GM21526 (cell line): ENCODE data around the gene PLCL1.
"Not testable (repeated sequence)": the region's sequence is repeated elsewhere in the genome, so short reads cannot be mapped to it uniquely, and the experiment has no call there.

Experiments
- ATAC-seq: cut with Tn5 transposase; IDR thresholded peaks from one replicate; pipeline ENCODE4 v1.9.1; 2021; ENCODE audit warnings: moderate library complexity; ENCODE audit not compliant: unreplicated experiment, low FRiP score

The PLCL1 gene

DNA sequence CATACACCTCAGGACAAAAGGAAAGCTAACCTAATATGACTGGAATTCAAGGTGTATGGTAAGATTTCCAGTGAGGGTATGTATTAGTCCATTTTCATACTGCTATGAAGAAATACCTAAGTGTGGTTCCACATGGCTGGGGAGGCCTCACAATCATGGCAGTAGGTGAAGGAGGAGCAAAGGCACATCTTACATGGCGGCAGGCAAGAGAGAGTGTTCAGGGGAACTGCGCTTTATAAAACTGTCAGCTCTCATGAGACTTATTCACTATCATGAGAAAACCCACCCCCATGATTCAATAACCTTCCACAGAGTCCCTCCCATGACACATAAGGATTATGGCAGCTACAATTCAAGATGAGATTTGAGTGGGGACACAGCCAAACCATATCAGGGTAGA lies 186.0 kb downstream of the PLCL1 start:
- ATAC-seq = no peak

DNA sequence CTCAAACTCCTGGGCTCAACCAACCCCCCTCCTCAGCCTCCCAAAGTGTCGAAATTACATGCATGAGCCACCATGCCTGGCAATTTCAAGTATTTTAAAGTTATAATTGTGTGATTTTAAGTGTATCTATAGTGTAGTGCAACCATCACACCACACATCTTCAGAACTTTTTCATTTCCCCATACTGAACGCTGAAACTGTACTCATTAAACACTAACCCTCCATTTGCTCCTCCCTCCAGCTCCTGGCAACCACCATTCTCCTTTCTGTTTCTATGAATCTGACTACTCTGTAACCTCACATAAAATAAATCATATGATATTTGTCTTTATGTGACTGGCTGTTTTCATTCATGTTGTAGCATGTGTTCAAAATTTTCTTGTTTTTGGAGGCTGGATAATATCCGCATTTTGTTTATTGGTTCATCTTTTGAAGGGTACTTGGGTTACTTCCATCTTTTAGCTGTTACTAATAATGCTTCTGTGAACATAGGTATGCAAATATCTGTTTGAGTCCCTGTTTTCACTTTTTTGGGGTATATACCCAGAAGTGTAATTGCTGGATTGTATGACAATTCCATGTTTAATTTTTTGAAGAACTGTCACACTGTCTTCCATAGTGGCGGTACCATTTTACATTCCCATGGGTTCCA lies 188.2 kb downstream of the PLCL1 start:
- ATAC-seq = peak; percentile 85

DNA sequence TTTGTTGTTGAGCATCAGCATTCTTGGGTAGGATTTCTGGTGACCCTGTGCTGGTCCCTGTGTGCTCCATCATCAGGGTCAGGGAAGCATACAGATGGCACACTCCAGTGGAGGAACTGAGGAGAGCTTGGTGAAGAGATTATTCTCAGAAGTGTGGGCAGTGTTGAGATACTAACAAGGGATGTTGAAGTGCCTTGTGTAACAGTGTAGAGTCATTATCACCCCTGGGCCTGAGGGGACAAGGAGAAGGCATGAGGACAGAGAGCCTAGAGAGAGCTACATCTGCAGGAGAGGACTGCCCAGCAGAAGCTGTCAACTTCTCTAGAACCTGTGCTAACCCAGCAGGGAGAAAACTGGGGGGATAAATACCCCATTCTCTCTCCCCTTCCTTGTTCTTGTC lies 189.0 kb downstream of the PLCL1 start:
- no peak for ATAC-seq

DNA sequence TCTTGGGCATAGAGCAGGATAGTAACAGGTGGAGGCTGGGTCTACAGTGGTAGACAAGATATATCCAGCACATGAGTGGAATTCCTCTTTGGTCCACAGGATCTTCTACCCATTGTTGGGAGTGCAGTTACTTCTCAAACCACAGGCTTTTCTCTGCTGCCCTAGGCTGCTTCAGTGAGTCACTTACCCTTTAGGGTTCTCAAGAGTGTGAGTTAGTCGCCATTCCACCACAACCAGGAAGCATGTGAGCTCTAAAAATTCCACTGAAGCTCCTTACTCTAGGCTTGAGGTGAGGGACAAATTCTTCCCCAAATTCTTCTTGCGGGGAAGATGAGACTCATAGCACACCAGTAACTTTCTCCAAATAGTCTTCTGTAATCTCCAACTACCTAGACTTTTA lies 189.4 kb downstream of the PLCL1 start:
- ATAC-seq = no peak

DNA sequence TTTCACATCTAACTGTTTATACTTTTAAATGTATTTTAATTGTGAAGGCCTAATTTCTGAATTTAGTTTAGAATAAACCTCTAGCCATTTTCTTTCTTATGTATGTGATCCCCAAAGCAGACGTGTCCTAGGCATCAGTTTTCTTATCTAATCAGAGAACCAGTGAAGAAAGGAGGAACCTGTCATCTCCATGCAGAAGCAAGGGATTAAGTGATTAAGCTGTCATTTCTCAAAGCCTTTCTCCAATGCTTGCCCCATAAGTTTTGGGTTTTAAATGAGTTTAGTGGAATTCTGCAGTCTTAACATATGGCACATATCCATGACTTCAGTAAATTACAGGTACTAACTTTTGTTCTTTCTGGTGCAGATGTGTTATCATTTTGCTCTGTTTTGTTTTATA lies 190.4 kb downstream of the PLCL1 start:
- no peak for ATAC-seq

DNA sequence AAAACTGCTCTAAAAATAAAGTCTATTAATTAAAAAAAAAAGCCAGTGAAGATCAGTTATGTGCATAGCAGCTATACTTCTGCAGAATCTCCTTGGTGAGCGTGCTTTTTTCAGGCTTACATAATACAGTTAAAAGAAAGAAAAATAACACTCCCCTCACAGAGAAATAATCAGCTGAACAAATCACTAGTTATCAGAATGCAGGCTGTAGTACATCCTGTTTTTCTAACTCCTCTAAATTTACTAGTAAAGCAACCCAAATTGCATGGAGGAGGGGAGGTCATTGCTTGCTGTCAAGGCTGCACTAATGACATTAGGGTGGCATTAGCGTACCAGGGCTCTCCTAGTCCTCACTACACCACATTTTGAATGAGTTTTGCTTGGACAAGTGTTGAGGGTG lies 192.2 kb downstream of the PLCL1 start:
- no peak for ATAC-seq

DNA sequence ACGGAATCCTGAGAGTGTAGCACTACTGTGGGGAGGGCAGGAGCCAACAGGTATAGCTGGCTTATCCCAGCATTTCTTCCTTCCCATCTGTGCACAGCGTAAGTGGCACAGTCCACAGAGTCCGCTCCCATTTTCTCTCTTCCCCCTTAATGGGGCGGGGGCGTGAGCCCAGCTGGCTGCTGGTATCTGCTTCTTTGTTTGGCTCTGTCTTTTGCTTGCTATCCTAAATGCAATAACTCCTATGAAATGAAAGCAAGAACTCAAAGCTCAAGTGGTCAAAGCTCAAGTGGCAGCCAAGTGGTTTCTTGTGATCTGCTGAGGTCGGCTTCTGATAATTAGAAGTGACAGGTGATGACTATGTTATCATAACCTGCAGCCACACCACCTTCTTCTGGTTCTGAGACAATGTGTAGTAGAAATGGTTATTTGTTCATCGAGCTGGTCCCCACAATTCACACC lies 192.7 kb downstream of the PLCL1 start:
- ATAC-seq = no peak

DNA sequence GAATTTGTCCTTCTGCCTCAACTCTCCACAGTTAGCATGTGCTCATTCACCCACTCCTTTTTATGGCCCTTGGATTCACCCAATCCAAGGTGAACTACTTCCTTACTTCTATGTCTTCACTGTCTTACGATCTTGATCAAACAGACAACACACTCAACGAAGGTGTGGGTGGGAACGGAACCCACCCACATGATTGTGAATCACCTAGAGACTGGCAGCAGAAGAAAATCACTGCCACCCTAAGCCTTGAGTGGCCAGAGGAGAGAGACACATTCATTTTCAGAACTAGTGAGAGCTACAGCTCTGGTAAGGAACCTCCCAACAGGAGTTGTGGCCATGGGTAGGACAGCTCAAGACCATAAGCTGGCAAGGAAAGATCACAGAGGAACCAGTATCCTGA lies 194.3 kb downstream of the PLCL1 start:
- ATAC-seq = no peak

DNA sequence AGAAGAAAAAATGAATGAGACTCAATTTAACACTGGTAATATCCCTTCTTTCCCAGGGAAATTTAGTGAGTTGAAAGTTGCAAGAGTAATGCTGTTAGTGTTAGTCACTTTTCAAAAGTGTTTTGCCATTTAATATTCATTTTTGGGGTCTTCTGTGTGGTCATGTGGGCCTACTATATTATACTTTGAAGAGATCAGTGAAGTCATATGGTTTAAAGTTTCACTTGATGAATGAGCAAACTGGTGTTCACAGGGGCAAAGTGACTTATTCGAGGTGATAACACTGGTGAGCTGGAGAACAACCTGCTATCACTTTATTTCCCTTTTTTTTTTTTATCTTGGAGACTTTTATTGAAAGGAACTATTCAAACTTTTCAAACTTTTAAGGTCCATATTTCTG lies 196.0 kb downstream of the PLCL1 start:
- ATAC-seq = no peak

DNA sequence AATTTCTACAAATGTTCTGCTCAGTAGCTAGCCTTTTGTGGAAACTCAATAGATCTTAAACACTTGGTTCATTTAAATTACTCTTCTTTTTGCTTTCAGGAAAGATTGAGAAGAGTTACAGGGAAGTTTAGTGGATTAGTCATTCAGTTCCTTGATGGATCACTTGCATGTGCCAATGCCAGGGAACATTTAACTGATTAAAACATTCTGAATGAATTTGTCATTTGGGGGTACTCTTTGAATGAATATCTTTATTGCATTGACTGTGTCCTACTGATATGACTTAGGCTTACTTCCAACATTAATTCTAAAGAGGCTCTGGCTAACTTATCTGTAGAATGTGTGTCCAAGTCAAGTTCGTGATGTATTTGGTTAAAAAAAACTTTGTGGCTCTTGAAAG lies 199.8 kb downstream of the PLCL1 start:
- ATAC-seq = no peak

DNA sequence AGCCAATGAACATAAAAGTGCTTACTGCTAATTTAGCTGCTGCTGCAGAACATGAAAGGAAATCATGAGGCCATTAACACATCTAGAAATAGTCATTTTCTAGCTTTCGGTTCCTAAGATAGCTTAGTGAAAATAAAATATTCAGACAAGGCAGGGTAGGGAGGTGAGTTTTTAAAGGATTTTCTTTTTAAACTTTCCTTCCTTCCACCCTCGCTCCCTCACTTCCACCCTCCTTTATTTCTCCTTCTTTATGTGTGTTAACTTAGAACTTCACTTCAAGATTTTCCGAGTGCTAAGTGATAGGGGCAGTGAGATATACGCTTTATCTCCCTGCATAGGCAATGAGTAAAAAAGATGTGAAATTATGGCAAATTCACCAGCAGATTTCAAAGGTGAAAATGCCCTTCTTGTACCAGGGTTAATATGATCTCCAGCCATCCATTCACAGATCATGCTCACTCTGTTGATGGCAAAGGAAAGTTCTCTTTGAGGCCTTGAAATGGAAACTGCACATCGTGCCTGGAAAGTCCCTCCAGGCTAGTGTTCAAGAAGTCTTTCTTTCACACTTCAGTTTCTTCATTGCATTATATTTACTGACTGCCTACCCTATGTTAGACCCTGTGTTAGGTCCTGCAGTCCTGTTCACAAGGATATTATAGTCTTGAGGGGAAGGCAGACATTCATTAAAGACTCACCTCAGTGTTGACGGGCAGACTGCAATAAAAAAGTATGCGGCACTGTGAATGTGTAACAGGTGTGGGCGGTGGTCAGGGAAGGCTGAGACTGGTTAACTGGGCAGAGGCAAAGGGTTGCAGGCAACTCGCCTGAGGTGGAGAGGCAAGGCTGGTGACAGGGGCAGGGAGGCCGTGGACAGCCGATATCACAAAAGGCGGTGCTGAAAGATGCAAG lies 200.8 kb downstream of the PLCL1 start:
- peak; percentile 86 for ATAC-seq

DNA sequence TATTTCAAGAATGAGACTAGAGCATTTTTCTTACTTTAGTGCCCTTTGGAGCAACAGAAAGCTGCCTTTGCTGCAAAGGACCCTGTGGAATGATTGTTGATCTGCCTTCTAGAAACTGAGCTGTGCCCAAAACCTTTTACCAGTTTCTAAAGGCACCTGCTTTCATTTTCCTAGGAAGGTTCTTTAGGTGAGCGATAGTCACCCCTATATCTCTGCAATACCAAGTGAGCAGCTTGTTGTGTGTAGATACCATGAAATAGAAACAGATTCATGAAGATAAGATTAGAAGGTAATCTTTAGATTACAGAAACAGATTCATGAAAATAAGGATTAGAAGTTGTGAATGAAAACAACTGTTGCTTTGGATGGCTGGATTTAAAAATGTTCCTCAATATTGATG lies 202.3 kb downstream of the PLCL1 start:
- no peak for ATAC-seq

DNA sequence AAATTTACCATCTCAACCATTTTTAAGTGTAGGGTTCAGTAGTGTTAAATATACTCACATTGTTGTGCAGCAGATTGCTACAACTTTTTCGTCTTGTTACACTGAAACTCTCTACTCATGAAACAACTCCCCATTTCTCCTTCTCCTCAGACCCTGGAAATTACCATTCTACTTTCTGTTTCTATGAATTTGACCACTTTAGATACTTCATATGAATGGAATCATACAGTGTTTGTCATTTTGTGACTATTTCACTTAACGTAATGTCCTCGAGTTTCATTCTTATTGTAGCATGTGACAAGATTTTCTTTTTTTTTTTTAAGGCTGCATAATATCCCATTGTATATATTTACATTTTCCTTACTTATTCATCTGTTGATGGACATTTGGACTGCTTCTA lies 203.8 kb downstream of the PLCL1 start:
- no peak for ATAC-seq

DNA sequence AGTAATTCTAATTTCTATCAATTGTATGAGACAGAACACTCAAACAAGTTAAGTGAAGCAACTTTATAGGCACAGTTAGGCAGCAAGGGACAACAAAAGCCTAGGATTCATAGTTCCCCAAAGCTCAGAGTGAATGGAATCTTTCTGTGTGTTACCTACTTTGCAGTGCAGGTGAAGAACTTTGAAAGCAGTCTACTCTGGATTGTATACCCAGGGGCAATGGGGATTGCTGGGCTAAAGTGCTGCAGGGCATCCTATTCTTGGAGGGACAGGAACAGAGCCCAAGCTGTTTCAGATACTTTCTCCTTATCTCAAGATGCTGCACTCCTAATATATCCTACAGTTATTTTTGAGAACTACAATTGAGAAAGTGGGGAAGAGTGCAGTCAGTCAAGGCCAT lies 207.6 kb downstream of the PLCL1 start:
- ATAC-seq = no peak

DNA sequence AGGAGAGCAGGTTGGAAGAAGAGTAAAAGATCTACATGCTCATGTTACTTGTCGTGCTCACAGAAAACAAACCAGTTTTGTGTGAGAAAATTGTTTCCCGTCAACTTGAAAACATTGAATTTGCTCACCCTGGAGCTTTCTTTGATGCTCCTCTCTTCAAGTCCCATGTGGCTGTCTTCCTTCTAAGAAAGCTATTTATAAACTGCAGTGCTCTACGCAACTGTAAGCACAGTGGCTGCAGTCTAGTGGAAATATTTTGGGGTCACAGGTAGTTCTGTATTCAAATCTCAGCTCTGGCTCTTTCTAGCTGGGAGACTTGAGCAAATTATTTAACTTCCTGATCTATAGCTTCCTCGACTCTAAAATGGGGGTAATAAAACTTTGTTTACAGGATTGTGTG lies 211.8 kb downstream of the PLCL1 start:
- no peak for ATAC-seq

DNA sequence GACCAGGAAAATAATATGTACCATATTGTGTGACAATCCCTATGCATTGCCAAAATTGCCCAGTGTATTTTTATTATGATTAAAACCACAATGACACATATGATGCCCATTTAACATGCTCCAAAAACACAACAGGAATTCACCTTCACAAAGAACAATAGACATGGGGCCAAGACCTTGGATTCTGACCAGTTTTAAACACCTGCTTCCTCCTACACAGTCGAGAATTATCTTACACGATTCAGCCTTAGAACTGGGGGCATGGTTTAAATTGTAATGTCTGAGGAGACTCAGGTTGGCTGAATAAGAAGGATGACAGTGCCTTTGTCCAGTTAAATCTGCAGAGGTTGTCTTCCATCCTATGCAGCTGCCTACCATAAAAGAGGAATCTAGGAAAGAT lies 212.7 kb downstream of the PLCL1 start:
- no peak for ATAC-seq

DNA sequence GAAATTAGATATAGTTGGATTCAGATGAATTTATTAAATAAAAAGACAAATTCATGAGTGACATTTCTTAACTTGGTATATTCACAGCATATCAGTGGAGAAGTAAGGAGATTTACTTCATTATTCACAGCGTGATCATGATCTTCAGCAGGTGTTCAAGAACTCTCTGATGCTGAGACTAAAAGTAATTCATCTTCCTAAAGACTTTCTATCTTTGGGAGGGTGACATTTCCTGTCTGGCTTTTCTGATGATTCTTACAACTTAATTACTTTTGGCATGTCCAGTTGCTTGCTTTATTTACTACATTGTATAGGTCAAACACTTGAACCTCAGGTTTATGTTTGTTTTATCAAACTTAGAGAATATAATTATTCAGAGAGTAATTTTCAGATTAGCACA lies 224.6 kb downstream of the PLCL1 start:
- ATAC-seq = no peak

DNA sequence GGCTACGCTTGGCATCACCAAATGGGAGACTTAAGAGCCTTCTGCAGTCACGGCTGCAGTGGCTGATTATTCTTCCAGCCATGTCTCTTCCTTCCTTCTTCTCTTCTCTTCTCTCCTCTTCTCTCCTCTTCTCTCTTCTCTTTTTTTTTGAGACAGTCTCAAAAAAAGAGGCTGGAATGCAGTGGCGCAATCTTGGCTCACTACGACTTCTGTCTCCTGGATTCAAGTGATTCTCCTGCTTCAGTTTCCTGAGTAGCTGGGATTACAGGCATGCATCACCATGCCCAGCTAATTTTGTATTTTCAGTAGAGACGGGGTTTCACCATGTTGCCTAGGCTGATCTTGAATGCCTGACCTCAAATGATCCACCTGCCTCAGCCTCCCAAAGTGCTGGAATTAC lies 225.2 kb downstream of the PLCL1 start:
- not testable (repeated sequence) for ATAC-seq

DNA sequence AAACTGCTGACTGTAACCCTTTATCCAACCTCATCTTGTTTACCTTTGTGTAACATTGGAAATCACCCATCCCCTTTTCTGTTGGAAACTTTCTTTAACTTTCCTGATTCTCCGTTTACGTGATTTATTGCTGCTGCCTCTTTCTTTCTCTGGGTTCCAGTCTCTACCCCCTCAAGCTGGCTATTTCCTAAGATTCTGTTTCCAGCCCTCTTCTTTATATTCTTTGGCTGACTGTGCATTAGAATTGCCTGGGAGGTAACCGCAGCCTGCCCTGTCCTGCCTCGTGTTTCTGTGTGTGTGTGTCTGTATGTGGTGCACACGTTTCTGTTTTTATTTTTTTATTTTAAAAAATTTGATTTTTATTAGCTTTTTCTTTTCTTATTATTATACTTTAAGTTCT lies 229.2 kb downstream of the PLCL1 start:
- no peak for ATAC-seq

DNA sequence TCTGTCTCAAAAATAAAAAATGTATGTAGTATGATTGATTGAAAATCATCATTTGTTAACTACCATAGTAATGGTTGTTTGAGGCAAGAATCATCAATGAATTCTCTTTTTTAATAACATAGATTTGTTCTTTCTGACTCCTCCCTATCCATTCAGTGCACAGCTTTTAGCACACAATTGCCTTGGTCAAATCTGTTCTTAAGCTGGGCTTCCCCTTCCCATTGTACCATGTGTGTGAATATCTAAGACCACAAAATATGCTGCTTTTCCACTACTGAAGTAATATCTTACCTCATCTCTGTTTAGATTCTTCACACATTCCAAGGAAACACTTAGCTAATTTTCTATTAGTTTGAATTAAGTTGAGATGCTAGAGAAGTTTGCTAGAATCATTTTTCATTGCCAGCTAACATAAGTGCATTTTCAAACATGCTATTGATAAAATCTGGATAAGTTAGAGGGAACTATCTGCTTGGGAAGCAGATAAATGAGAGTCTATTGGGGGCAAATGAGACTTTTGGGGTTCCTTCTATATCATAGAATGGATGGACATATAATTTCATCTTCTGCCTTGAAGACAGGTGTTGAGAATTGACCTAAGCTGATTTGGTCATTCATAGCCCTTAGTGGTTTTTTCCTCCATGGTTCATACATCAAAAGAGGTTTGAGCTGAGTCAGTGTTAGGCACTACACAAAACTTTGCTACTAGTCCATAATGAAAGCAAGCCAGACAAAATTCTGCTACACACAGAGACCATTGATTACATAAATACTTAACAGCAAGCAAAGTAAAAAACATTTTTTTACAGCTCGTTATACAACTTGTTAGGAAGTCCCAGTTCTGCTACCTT lies 231.9 kb downstream of the PLCL1 start:
- ATAC-seq = no peak

DNA sequence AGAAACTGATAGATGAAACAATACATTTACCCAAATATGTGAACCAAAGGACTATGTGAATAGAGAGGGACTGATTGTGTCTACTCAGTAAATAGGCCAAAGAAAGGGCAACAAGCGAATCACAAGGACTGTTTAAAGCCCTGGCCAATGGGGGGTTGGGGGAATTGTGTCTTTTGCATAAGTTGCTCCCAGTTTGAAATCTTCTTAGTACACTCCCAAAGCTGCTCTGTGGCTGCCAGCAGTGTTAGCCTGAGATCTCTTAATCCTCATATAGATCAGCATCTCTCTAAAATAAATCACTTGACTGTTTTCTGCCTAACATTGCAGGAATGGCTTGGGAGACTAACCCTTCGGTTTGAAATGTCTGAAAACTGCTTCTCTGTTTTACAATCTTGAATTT lies 236.4 kb downstream of the PLCL1 start:
- ATAC-seq = no peak
